KMS-11 (cell line): ENCODE measurements around the gene SEMA5A.

Experiments used
- H2AFZ ChIP-seq: fragments of 200-600 bp; sonication (generic); 2 replicates; pipeline ENCODE4 v1.6.1; 2016; ENCODE audit warnings: antibody characterized with exemption, mixed run types, low read depth
- H3K27ac ChIP-seq: fragments of 200-600 bp; sonication (generic); 2 replicates; pipeline ENCODE4 v1.6.1; 2016; ENCODE audit warnings: mild to moderate bottlenecking, mixed run types
- H3K27me3 ChIP-seq: fragments of 200-600 bp; sonication (generic); 2 replicates; pipeline ENCODE4 v1.6.1; 2017; ENCODE audit warnings: mild to moderate bottlenecking, low read depth, mixed run types, moderate library complexity; ENCODE audit not compliant: insufficient read depth
- H3K36me3 ChIP-seq: fragments of 200-600 bp; sonication (generic); 2 replicates; pipeline ENCODE4 v1.6.1; 2017; ENCODE audit warnings: mild to moderate bottlenecking, mixed run types; ENCODE audit not compliant: insufficient read depth
- H3K4me1 ChIP-seq: fragments of 200-600 bp; sonication (generic); 2 replicates; pipeline ENCODE4 v1.6.1; 2016; ENCODE audit warnings: mild to moderate bottlenecking, low read depth, mixed run types; ENCODE audit not compliant: poor library complexity, severe bottlenecking
- H3K4me2 ChIP-seq: fragments of 200-600 bp; sonication (generic); 2 replicates; pipeline ENCODE4 v1.7.0; 2016; ENCODE audit warnings: mild to moderate bottlenecking, mixed run types
- H3K4me3 ChIP-seq: fragments of 200-600 bp; sonication (generic); IDR thresholded peaks from 2 replicates; pipeline ENCODE4 v1.6.1; 2017; ENCODE audit warnings: low read depth, low read length, mixed read lengths; ENCODE audit not compliant: insufficient read depth
- H3K79me2 ChIP-seq: fragments of 200-600 bp; sonication (generic); 2 replicates; pipeline ENCODE4 v1.6.1; 2016; ENCODE audit warnings: low read depth, mixed run types; ENCODE audit not compliant: insufficient read depth
- H3K9ac ChIP-seq: fragments of 200-600 bp; sonication (generic); 2 replicates; pipeline ENCODE4 v1.6.1; 2016; ENCODE audit warnings: mild to moderate bottlenecking, mixed run types
- H4K20me1 ChIP-seq: fragments of 200-600 bp; sonication (generic); 2 replicates; pipeline ENCODE4 v1.6.1; 2016; ENCODE audit warnings: mild to moderate bottlenecking, mixed run types; ENCODE audit not compliant: insufficient read depth
- TF ChIP-seq, protein P1 (sequence below): fragments of 200-600 bp; sonication (generic); conservative IDR thresholded peaks from 2 replicates; pipeline ENCODE4 v1.6.1; 2017; ENCODE audit warnings: low read depth, mild to moderate bottlenecking, antibody characterized with exemption, low read length, moderate library complexity, mixed read lengths

Gene SEMA5A

DNA sequence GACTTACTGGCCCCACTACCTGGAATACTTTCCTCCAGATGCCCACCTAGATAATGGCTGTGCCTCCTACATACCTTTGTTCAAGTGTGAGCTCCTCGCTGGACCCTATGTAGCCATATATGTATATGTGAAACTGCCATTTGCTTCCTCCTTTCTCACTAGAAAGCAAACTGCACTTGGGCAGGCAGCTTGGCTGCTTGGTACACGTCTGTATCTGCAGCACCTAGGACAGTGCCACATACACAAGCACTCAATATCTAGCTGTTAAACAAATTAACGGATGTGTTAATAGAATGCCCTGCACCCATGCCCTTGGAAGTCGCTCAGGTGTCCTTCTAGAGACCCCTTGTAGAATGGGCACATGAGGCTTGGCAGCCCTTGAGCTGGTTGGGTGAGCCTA is 301.5 kb downstream of the SEMA5A start:
- Histone ChIP-seq H3K27ac (no peak overlapping the region), H3K79me2 (no peaks in the 10 kb centered on the region), H3K27me3 (no peaks in the 10 kb centered on the region), H3K9ac (no peak overlapping the region), H3K36me3 (no peaks in the 10 kb centered on the region), H3K4me1 (no peaks in the 10 kb centered on the region), H3K4me2 (no peak overlapping the region), H3K4me3 (no peak overlapping the region), H2AFZ (no peak overlapping the region), H4K20me1 (no peaks in the 10 kb centered on the region)
- TF ChIP-seq, protein P1, sequence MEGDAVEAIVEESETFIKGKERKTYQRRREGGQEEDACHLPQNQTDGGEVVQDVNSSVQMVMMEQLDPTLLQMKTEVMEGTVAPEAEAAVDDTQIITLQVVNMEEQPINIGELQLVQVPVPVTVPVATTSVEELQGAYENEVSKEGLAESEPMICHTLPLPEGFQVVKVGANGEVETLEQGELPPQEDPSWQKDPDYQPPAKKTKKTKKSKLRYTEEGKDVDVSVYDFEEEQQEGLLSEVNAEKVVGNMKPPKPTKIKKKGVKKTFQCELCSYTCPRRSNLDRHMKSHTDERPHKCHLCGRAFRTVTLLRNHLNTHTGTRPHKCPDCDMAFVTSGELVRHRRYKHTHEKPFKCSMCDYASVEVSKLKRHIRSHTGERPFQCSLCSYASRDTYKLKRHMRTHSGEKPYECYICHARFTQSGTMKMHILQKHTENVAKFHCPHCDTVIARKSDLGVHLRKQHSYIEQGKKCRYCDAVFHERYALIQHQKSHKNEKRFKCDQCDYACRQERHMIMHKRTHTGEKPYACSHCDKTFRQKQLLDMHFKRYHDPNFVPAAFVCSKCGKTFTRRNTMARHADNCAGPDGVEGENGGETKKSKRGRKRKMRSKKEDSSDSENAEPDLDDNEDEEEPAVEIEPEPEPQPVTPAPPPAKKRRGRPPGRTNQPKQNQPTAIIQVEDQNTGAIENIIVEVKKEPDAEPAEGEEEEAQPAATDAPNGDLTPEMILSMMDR, result no peak

DNA sequence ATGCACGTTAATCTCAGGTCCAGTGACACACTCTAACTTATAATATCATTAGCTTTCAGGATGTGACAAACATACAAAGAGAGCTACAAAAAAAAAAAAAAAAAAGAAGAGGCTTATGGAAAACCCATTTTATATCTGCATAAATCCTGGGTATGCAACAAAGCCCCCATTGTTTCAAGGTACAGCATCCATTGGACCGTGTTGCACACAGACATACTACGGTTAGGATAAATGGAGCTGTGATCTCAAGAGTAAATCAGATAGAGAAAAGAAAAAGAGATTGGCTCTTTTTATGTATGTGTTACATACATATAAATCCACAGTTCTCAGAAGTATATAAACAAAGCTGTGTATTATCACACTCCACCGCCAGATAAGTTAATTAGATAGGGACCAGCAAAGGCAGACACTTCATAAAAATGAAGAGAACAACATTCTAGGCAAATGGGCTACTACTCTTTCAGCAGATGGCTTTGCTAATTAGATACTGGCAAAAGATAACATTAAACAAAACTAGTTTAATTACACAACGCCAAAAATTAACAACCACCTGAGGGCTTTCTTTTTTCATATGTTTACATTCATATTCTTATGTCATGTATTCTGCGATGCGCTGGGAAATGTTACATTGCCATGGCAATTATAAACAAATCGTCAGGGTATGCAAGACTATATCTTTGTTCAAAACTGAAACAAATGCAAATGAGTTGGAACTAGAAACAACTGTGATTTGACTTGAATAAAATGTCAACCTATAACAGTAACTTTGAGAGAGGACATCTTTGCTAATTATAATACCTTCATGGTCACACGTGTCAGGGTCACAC is 304.2 kb downstream of the SEMA5A start:
- TF ChIP-seq, protein P1, result no peak
- no peak overlapping the region for H3K4me2 ChIP-seq

DNA sequence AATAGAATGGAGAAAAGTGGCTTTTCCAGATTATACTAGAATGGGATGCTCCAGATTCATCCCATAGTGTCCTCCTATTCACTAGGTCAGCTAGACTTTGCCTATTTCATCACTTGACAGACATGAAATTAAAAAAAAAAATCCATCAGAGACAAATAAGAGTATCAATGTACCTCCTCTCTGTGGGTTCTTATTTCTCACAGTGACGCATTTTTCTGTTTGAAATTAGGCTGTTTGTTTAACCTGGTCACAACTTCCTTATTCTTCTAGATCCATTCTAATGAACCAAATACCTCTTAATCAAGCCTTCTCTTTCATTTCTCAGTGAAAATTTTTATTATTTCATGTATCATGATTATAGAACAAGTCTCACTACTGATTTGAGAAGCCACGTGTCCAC is 305.4 kb downstream of the SEMA5A start:
- TF ChIP-seq, protein P1, result no peak
- Histone ChIP-seq H3K9ac (no peak overlapping the region), H3K4me3 (no peak overlapping the region), H3K36me3 (no peaks in the 10 kb centered on the region), H2AFZ (no peak overlapping the region), H3K4me2 (no peak overlapping the region), H3K27ac (no peak overlapping the region), H3K4me1 (no peaks in the 10 kb centered on the region), H3K79me2 (no peaks in the 10 kb centered on the region), H4K20me1 (no peaks in the 10 kb centered on the region), H3K27me3 (no peaks in the 10 kb centered on the region)

More for the DNA sequence above, 304.2 kb downstream of the SEMA5A start:
- Histone ChIP-seq H3K4me1 (no peaks in the 10 kb centered on the region), H2AFZ (no peak overlapping the region), H3K27me3 (no peaks in the 10 kb centered on the region), H3K79me2 (no peaks in the 10 kb centered on the region), H3K9ac (no peak overlapping the region), H3K36me3 (no peaks in the 10 kb centered on the region), H3K4me3 (no peak overlapping the region), H4K20me1 (no peaks in the 10 kb centered on the region), H3K27ac (no peak overlapping the region)

GRCh38 chr5:9239626-9240025 is 306.2 kb downstream of the SEMA5A start:
- no peak overlapping the region for H3K9ac ChIP-seq
- H3K79me2 ChIP-seq, result no peaks in the 10 kb centered on the region
- no peak overlapping the region for H3K4me2 ChIP-seq
- no peak overlapping the region for H2AFZ ChIP-seq
- H3K36me3 ChIP-seq, result no peaks in the 10 kb centered on the region
- no peak overlapping the region for H3K4me3 ChIP-seq
- no peaks in the 10 kb centered on the region for H4K20me1 ChIP-seq
- no peaks in the 10 kb centered on the region for H3K4me1 ChIP-seq
- TF ChIP-seq, protein P1, result no peak
- no peaks in the 10 kb centered on the region for H3K27me3 ChIP-seq
- no peak overlapping the region for H3K27ac ChIP-seq
